IMR-90 (cell line): Measurements from ENCODE around the gene MSN. TPM values are rescaled to one million over a fixed set of nuclear protein-coding genes. Genes with fewer than 3 reads are reported as not detected.

Source experiments
- ATAC-seq: fragments of 200-7000 bp; cut with Tn5 transposase; 2 replicates; pipeline ENCODE4 v1.9.1; 2020; ENCODE audit warnings: low read depth, mild to moderate bottlenecking, moderate library complexity
- BruUV-seq: library from RNA; stranded (reverse); fragments of 400-500 nt; replicated peaks from 2 replicates; lab custom pipeline; 2021; lab: Mats Ljungman, UMichigan
- CTCF ChIA-PET: fragments of 300-600 bp; formaldehyde crosslinking; extraction: SDS; loops from one replicate; lab custom pipeline; 2021; ENCODE audit warnings: antibody characterized with exemption; lab: Yijun Ruan, JAX
- POLR2A ChIA-PET: fragments of 300-600 bp; sonication (Branson Sonifier 250); formaldehyde crosslinking; loops from one replicate; lab custom pipeline; 2022; ENCODE audit warnings: antibody characterized with exemption; ENCODE audit not compliant: unreplicated experiment; lab: Charles Lee
- DNase-seq: peaks from one replicate; pipeline ENCODE4 v3.0.0; 2013
- H2AFZ ChIP-seq: replicated peaks from 2 replicates; pipeline ENCODE3; 2013; ENCODE audit warnings: low read length, mild to moderate bottlenecking; ENCODE audit not compliant: poor library complexity
- H2AK5ac ChIP-seq: 2 replicates; pipeline ENCODE4 v1.6.1; 2013; ENCODE audit warnings: low read depth, low read length, inconsistent platforms
- H2AK9ac ChIP-seq: replicated peaks from 2 replicates; pipeline ENCODE3; 2013; ENCODE audit warnings: mild to moderate bottlenecking, low read depth, low read length, moderate library complexity; ENCODE audit not compliant: poor library complexity
- H2BK120ac ChIP-seq: 2 replicates; pipeline ENCODE4 v1.6.1; 2013; ENCODE audit warnings: low read depth, low read length, inconsistent platforms
- H2BK15ac ChIP-seq: 3 replicates; pipeline ENCODE4 v1.6.1; 2013; ENCODE audit warnings: low read depth, low read length, inconsistent platforms
- H2BK20ac ChIP-seq: 2 replicates; pipeline ENCODE4 v1.6.1; 2013; ENCODE audit warnings: low read depth, mild to moderate bottlenecking, inconsistent platforms, low read length, moderate library complexity
- H2BK5ac ChIP-seq: 2 replicates; pipeline ENCODE4 v1.6.1; 2013; ENCODE audit warnings: mild to moderate bottlenecking, low read depth, low read length, inconsistent platforms; ENCODE audit not compliant: poor library complexity, severe bottlenecking
- H3K14ac ChIP-seq: replicated peaks from 2 replicates; pipeline ENCODE4 v1.6.1; 2013; ENCODE audit warnings: low read depth, low read length, inconsistent platforms
- H3K18ac ChIP-seq: 2 replicates; pipeline ENCODE4 v1.6.1; 2013; ENCODE audit warnings: low read depth, low read length, control low read depth
- H3K23ac ChIP-seq: 2 replicates; pipeline ENCODE4 v1.6.1; 2013; ENCODE audit warnings: low read depth, low read length, inconsistent platforms
- H3K27ac ChIP-seq: 2 replicates; pipeline ENCODE4 v1.5.1; 2013; ENCODE audit warnings: mild to moderate bottlenecking, control low read depth, low read length; ENCODE audit not compliant: insufficient read depth
- H3K27me3 ChIP-seq: 2 replicates; pipeline ENCODE4 v1.6.1; 2013; ENCODE audit warnings: low read length; ENCODE audit not compliant: control insufficient read depth, insufficient read depth
- H3K36me3 ChIP-seq: 2 replicates; pipeline ENCODE4 v1.6.1; 2013; ENCODE audit warnings: low read length, mixed read lengths; ENCODE audit not compliant: control insufficient read depth, insufficient read depth
- H3K4ac ChIP-seq: 2 replicates; pipeline ENCODE4 v1.6.1; 2013; ENCODE audit warnings: low read depth, low read length, inconsistent platforms
- H3K4me1 ChIP-seq: 2 replicates; pipeline ENCODE4 v1.6.1; 2013; ENCODE audit warnings: low read length, mixed read lengths; ENCODE audit not compliant: control insufficient read depth, insufficient read depth
- H3K4me2 ChIP-seq: 2 replicates; pipeline ENCODE4 v1.6.1; 2013; ENCODE audit warnings: low read depth, mild to moderate bottlenecking, control low read depth, low read length, moderate library complexity
- H3K4me3 ChIP-seq: 2 replicates; pipeline ENCODE4 v1.5.1; 2013; ENCODE audit warnings: low read depth, mild to moderate bottlenecking, control low read depth, low read length, moderate library complexity; ENCODE audit not compliant: insufficient read depth
- H3K56ac ChIP-seq: 2 replicates; pipeline ENCODE4 v1.6.1; 2013; ENCODE audit warnings: low read length, inconsistent platforms; ENCODE audit not compliant: insufficient read depth; ENCODE audit errors: extremely low read depth
- H3K79me1 ChIP-seq, 2 experiments: 2 replicates each; pipeline ENCODE4 v1.6.1; 2013; ENCODE audit warnings: low read length in 2 of 2, inconsistent platforms in 1 of 2, low read depth in 1 of 2
- H3K9ac ChIP-seq: 2 replicates; pipeline ENCODE4 v1.6.1; 2013; ENCODE audit warnings: low read depth, low read length, control low read depth
- H3K9me1 ChIP-seq: 2 replicates; pipeline ENCODE4 v1.6.1; 2013; ENCODE audit warnings: low read length, inconsistent platforms; ENCODE audit not compliant: insufficient read depth
- H3K9me3 ChIP-seq: 2 replicates; pipeline ENCODE4 v1.6.1; 2013; ENCODE audit warnings: low read length; ENCODE audit not compliant: control insufficient read depth, insufficient read depth
- H4K20me1 ChIP-seq: 2 replicates; pipeline ENCODE4 v1.6.1; 2013; ENCODE audit warnings: low read length, inconsistent platforms; ENCODE audit not compliant: insufficient read depth
- H4K5ac ChIP-seq: 2 replicates; pipeline ENCODE4 v1.6.1; 2013; ENCODE audit warnings: mild to moderate bottlenecking, low read depth, low read length, control low read depth
- H4K8ac ChIP-seq, 2 experiments: 2 replicates each; pipeline ENCODE4 v1.6.1; 2013; ENCODE audit warnings: low read depth in 2 of 2, low read length in 2 of 2, control low read depth in 1 of 2, inconsistent platforms in 1 of 2
- H4K91ac ChIP-seq: 2 replicates; pipeline ENCODE4 v1.6.1; 2013; ENCODE audit warnings: low read depth, low read length, inconsistent platforms; ENCODE audit not compliant: insufficient read depth
- CEBPB ChIP-seq: IDR thresholded peaks from 2 replicates; pipeline ENCODE4 v1.6.1; 2012; ENCODE audit warnings: low read depth, low read length, improper control_type of control experiment
- CTCF ChIP-seq: conservative IDR thresholded peaks from 2 replicates; pipeline ENCODE4 v1.5.1; 2012; ENCODE audit warnings: mild to moderate bottlenecking, low read depth, low read length, improper control_type of control experiment
- ELK1 ChIP-seq: fragments of 150-350 bp; IDR thresholded peaks from 2 replicates; pipeline ENCODE4 v1.6.1; 2016; ENCODE audit warnings: low read depth, mild to moderate bottlenecking, low read length, moderate library complexity, borderline replicate concordance
- WGBS, 2 experiments: methylation state at CpG; one replicate each; pipeline versions ENCODE4 v1.1.5 to v1.1.7; 2013; ENCODE audit warnings: missing lambda C conversion rate in 2 of 2; ENCODE audit not compliant: insufficient read length in 1 of 2; ENCODE audit errors: extremely low coverage in 2 of 2; 5-methylcytosine and 5-hydroxymethylcytosine counted together
- dilution Hi-C: fragments of 300-500 bp; cut with HindIII; formaldehyde crosslinking; loops from one replicate; pipeline ENCODE4 v1.14.3; 2018; ENCODE audit warnings: low sequenced_read_pairs; ENCODE audit not compliant: unreplicated experiment
- in situ Hi-C: fragments of 300-500 bp; cut with MboI; formaldehyde crosslinking; loops from 3 replicates; pipeline ENCODE4 v1.14.3; 2019; ENCODE audit warnings: low sequenced_read_pairs, inconsistent platforms, mixed read lengths
- intact Hi-C: fragments of 100-400 bp; cut with micrococcal nuclease; formaldehyde crosslinking; loops from 2 replicates; pipeline ENCODE4 v1.10.0; 2022
- polyA plus RNA-seq, 3 experiments: library from polyadenylated mRNA; depleted of rRNA; stranded (reverse); fragments of >200 nt; gene quantifications; 2 replicates each; pipeline ENCODE4 v1.2.3, GENCODE V29; 2012; ENCODE audit warnings: low replicate concordance in 1 of 3
- total RNA-seq: library from RNA; depleted of rRNA; stranded (reverse); fragments of >200 nt; gene quantifications from 2 replicates; pipeline ENCODE4 v1.2.3, GENCODE V29; 2012

The MSN gene
- total and polyA plus RNA-seq, 2 of the 4 experiments (the other 2 are of a cell fraction) = 422 to 619 TPM

DNA sequence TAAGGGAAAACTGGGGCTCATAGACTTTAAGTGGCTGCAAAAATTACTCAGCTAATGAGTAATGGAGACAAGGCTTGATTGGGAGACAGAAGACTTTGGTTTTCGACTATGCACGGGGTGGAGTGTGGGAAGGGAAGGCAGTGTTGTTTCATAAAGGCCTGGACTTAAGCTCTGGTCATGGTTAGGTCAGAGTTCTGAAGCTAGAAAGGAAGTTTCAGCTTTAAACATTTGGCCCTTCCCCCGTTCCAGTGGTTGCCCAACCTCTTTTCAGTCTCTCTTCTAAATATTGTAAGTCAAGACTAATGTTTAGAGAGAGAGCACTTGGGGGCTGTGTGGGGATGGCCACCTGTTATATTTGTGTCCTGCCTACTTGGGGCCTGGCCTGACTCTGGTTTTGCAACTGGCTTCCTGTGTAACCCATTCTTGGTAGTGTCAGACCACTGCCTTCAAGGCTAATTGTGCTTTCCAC, 21.0 kb downstream of the MSN start:
- Histone ChIP-seq H4K8ac (no peak overlapping the region), H3K56ac (no peak overlapping the region), H2BK20ac (no peak overlapping the region), H4K5ac (no peak overlapping the region), H3K36me3 (no peaks in the 10 kb centered on the region), H2AFZ (no peak overlapping the region), H3K4me3 (no peak overlapping the region), H3K4me1 (peaks cover 15% of the 10 kb centered on the region), H2AK5ac (no peak overlapping the region), H4K20me1 (peaks cover 83% of the 10 kb centered on the region), H2BK120ac (no peak overlapping the region), H3K18ac (no peak overlapping the region), H3K9me3 (no peaks in the 10 kb centered on the region), H2BK5ac (peak overlapping the region; percentile 6), H3K14ac (no peak overlapping the region), H3K9ac (no peak overlapping the region), H3K23ac (no peak overlapping the region), H3K4ac (no peak overlapping the region), H3K4me2 (no peak overlapping the region), H3K9me1 (peaks cover 22% of the 10 kb centered on the region), H2BK15ac (no peak overlapping the region), H4K91ac (no peak overlapping the region), H3K79me1 (peaks cover 0 to 6% of the 10 kb centered on the region in 2 experiments; a peak in 2 of 4 replicates), H3K27ac (peak overlapping the region; percentile 25; the same call in 1 of the 2 replicates), H3K27me3 (no peaks in the 10 kb centered on the region), H2AK9ac (no peak overlapping the region)
- dilution Hi-C loops (no loop called here), in situ Hi-C loops (no loop called here), intact Hi-C loops (no loop called here)
- ChIA-PET CTCF (no interaction called here), POLR2A (no interaction called here)
- no CpG with 5 or more reads among the region's 3 CpGs for WGBS, 2 experiments
- ATAC-seq (peak; percentile 68), DNase-seq (peak; percentile 73)
- TF ChIP-seq ELK1 = no peak
- no peak for TF ChIP-seq CTCF
- peak; percentile 67 for TF ChIP-seq CEBPB
- BruUV-seq = no TSS peak
